Activated naive CD4-positive, alpha-beta T cell treated with anti-CD3 and anti-CD28 coated beads, Interleukin-2, amount 50 U/mL, for 24 hours (primary cell): ENCODE measurements around the gene EVX2.

Experiments
- H3K27ac Mint-ChIP-seq: one replicate; pipeline ENCODE4 v1.8.0; 2021; ENCODE audit warnings: mild to moderate bottlenecking, mixed read lengths
- H3K27me3 Mint-ChIP-seq: one replicate; pipeline ENCODE4 v1.8.0; 2021; ENCODE audit warnings: mixed read lengths
- H3K36me3 Mint-ChIP-seq: one replicate; pipeline ENCODE4 v1.8.0; 2021; ENCODE audit warnings: mixed read lengths
- H3K4me1 Mint-ChIP-seq: one replicate; pipeline ENCODE4 v1.8.0; 2021; ENCODE audit warnings: mixed read lengths
- H3K4me3 Mint-ChIP-seq: one replicate; pipeline ENCODE4 v1.8.0; 2021; ENCODE audit warnings: mild to moderate bottlenecking, mixed read lengths
- H3K9me3 Mint-ChIP-seq: one replicate; pipeline ENCODE4 v1.8.0; 2021; ENCODE audit warnings: mixed read lengths

EVX2 gene

DNA sequence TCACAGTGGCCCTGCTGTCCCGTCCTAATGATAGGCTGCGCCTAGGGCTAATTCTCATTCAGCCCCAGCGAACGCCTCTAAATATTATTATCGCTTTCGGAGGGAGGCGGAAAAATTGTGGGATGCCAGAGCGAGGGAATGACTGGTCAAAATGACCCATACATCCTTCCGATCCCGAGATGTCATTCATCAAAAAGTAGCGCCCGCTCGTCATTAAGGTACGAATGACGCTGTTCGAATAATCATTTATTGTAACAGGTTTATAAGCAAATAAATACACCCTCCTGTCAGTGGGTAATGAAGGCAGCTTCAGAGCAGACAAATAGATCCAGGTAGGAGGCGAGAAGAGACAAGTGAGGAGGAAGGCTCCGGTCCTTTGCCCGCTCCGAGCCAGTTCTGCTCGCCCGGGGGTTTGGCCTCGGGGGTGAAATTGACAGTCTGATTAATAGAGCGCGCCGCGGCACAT is at the start of gene EVX2:
TSS of gene EVX2 (minus strand) at position 167 of the 466 bp plus-strand sequence. CDS start 186 bp downstream, outside the sequence.
- Mint-ChIP-seq H3K9me3 (peaks cover 11% of the 10 kb centered on the region), H3K27me3 (peaks cover 63% of the 10 kb centered on the region), H3K4me3 (no peak within 1 kb of the TSS), H3K27ac (peak within 1 kb of the TSS; percentile 89), H3K36me3 (peaks cover 21% of the 10 kb centered on the region), H3K4me1 (peaks cover 6% of the 10 kb centered on the region)

DNA sequence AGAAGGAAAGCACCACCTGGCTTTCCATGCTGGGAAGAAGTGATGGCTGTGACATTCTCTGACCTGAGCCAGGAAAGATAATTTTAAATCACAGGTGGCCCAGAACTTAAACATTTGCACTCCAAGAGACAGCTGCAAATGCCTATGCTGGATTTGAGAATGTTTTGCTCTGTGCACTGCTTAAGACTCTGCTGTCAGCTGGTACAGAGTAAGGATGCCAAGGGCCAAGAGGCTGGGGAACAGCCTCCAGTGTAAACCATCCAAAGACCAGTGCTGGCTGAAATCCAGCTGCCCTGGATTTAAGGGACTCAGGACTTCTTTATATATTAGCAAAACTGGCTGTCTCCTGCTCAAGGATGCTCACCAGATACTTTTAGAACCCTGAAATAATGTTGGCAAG is 49.6 kb upstream of the EVX2 start:
- Mint-ChIP-seq H3K27me3 (peaks cover 66% of the 10 kb centered on the region), H3K36me3 (peaks cover 6% of the 10 kb centered on the region), H3K9me3 (peaks cover 5% of the 10 kb centered on the region), H3K4me3 (no peak overlapping the region), H3K4me1 (peaks cover 38% of the 10 kb centered on the region), H3K27ac (no peak overlapping the region)

DNA sequence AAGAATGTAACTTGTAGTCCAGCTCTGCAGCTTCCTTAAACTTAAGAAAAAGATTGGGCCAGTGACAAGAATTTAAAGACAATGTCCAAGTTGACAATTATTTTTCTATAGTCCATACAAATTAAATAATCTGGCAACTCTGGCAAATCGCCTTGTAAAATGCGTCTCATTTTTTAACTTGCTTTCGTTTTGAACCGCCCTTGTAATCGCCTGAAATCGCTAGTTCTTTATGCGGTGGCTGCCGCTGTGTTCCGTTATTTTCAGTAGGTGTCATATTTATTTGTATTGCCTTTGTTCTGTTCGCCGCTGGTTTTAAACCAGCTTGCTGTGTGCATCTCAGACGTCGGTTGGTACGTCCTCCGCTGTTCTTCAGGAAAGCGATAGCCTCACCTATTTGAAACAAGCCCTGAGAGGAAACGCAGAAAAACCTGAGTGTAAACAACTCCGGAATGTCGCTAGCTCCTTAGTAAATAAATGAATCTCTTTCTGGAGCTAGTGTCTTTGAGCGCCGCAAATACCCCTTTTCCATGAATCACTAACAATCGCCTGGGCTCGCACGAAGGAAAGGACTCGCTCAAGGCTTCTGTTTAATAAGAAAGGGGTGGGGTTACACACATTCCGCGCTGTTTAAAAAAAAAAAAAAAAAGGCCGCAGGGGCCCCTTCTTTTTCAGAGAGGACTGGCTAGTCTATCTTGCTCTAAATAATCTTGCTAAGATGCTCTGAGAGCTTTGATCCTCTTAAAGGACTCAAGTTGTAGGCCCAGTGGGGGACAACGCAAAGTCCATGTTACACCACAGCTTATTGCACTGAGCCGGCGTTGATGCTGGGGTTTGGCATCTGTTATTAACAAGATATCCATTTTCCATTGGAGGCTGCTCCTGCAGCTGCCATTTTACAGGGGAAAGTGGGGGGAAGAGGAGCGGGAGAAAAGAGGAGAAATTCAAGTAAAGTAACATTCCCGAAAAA is 48.7 kb upstream of the EVX2 start:
- Mint-ChIP-seq H3K4me3 (peak overlapping the region; percentile 75), H3K27ac (peak overlapping the region; percentile 42), H3K27me3 (peaks cover 65% of the 10 kb centered on the region), H3K9me3 (peaks cover under 1% of the 10 kb centered on the region), H3K36me3 (peaks cover 6% of the 10 kb centered on the region), H3K4me1 (peaks cover 46% of the 10 kb centered on the region)

DNA sequence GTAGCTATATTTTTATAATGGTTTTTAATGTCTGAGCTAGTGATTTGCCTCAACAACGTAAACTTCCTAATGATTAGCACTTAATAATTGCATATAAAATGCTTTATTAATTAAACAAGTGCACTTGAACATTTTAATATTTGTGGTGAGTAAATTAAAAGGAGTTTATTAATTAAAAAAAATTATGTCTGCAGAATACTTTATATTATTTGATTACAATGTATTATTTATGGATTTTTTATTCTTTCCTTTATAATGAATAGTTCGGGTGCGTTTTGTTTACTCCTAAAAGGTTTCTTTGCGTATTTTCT is 48.0 kb upstream of the EVX2 start:
- peaks cover 42% of the 10 kb centered on the region for H3K4me1 Mint-ChIP-seq
- H3K27ac Mint-ChIP-seq = no peak overlapping the region
- peak overlapping the region; percentile 75 for H3K4me3 Mint-ChIP-seq
- H3K27me3 Mint-ChIP-seq = peaks cover 68% of the 10 kb centered on the region
- H3K36me3 Mint-ChIP-seq = peaks cover 6% of the 10 kb centered on the region
- H3K9me3 Mint-ChIP-seq = no peaks in the 10 kb centered on the region

DNA sequence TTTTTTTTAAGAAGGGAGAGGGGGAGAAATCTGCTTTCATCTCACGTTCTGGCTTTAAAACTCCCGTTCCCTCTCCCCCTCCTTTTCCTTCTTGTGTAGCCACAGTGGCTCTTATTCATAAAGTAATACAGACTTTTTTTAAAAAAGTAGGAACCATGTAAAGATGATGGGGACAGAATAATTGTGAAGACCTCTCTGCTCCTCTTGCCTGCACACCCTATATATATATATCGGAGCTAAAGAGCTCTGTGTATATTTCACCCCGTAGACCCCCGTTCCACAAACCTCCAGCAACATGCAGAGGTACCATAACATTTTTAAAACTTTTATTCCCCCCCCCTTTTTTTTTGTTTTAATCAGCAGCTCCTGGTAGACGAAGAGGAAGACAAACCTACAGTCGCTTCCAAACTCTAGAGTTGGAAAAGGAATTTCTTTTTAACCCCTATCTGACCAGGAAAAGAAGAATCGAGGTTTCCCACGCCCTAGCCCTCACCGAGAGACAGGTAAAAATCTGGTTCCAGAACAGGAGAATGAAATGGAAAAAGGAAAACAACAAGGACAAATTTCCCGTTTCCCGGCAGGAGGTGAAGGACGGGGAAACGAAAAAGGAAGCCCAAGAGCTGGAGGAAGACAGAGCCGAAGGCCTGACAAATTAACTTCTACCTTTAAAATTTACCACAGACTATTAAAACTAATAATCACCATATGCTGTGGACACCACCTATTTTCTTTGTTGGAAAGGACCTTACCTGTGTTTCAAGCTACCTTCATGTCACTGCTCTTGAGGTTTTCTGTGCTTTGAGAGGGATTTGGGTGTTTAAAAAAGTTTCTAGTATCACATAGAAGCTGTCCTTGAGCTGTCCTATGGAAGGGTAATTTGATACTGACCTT is 47.4 kb upstream of the EVX2 start:
- Mint-ChIP-seq H3K27me3 (peaks cover 71% of the 10 kb centered on the region), H3K36me3 (peaks cover 6% of the 10 kb centered on the region), H3K27ac (peak overlapping the region; percentile 70), H3K4me3 (peak overlapping the region; percentile 62), H3K9me3 (no peaks in the 10 kb centered on the region), H3K4me1 (peaks cover 42% of the 10 kb centered on the region)

DNA sequence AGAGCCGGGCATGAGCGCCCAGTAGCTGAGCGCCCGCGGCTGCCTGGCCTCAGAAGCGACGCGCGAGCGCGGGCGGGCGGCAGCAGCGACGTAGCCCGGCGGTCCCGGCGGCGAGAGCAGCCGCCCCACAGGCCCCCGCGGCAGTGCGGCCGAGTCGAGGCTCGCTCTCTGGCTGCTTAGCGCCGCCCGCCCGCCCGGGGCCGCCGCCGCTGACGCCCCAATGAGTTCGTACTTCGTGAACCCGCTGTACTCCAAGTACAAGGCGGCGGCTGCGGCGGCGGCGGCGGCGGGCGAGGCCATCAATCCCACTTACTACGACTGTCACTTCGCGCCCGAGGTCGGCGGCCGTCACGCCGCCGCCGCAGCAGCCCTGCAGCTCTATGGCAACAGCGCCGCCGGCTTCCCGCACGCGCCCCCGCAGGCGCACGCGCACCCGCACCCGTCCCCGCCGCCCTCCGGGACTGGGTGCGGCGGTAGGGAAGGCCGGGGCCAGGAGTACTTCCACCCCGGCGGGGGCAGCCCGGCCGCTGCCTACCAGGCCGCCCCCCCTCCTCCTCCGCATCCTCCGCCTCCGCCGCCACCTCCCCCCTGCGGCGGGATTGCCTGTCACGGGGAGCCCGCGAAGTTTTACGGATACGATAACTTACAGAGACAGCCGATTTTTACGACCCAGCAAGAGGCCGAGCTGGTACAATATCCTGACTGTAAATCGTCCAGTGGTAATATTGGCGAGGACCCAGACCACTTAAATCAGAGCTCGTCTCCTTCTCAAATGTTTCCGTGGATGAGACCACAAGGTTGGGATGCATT is 46.6 kb upstream of the EVX2 start:
- no peak overlapping the region for H3K27ac Mint-ChIP-seq

DNA sequence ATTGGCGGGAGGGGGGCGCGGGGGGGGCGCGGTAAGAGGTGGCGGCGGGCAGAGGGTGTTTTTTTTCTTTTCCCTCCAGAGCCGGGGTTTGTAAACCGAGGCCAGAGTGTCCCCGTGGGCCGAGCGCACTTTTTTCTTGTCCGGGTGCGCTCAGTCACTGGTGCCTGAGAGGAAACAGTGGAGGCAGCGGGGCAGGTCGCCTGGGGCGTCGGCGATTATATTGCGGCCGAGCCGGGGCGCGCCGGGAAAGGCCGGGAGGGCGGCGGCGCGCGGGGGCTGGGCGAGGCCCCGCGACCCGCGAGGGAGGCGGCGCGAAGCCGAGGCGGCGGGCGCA is 46.0 kb upstream of the EVX2 start:
- peaks cover 69% of the 10 kb centered on the region for H3K27me3 Mint-ChIP-seq
- peaks cover 2% of the 10 kb centered on the region for H3K36me3 Mint-ChIP-seq
- no peaks in the 10 kb centered on the region for H3K9me3 Mint-ChIP-seq
- H3K4me3 Mint-ChIP-seq = no peak overlapping the region
- peaks cover 33% of the 10 kb centered on the region for H3K4me1 Mint-ChIP-seq
- no peak overlapping the region for H3K27ac Mint-ChIP-seq

More for the DNA sequence above, 46.6 kb upstream of the EVX2 start:
- Mint-ChIP-seq H3K4me3 (peak overlapping the region; percentile 62), H3K4me1 (peaks cover 35% of the 10 kb centered on the region), H3K9me3 (no peaks in the 10 kb centered on the region), H3K27me3 (peaks cover 71% of the 10 kb centered on the region), H3K36me3 (peaks cover 2% of the 10 kb centered on the region)

DNA sequence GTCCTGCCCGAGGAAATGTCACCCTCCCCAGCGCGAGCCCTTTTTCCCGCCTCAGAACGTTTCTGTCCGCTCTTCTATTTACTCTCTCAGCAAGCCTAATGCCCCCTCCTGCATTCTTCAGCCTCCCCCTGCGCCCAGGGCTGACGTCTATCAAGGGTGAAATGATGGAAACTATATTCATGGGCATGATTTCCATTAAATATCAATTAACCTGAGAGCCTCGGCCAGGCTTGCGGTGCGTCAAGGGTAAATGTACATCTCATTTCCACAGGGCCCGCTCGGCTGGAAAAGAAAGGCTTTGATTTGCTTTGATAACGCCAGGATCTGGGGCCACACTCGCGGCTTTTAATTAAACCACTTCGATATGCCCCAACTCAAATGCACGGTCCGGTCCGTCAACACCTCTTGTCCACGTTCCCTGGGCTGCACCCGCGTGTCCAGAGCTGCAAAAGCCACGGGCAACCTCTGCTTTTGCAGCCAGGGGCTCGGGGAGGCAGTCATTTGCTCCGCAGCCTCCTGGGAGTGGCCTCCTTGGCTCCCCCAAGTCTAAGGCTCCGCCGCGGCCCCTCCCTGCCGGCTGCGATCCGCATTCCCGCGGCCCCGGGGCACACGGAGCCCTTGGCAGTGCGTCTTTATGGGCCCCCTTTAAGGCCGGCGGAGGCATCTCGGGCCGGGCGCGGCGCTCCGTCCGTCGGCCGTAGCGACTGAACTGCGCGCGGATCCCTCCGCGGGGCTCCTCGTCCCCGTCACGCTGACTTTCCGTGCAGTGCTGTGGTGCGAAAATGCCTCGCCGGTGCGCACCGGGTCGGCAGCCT is 45.4 kb upstream of the EVX2 start, which contains the start of gene HOXD8:
TSS of gene HOXD8 (plus strand) at position 724 of the 815 bp plus-strand sequence. CDS start 662 bp downstream, outside the sequence.
- Mint-ChIP-seq H3K27me3 (peaks cover 68% of the 10 kb centered on the region), H3K36me3 (peaks cover 2% of the 10 kb centered on the region), H3K9me3 (no peaks in the 10 kb centered on the region), H3K4me1 (peaks cover 33% of the 10 kb centered on the region), H3K4me3 (peak within 1 kb of the TSS; percentile 62), H3K27ac (peak within 1 kb of the TSS; percentile 20)

DNA sequence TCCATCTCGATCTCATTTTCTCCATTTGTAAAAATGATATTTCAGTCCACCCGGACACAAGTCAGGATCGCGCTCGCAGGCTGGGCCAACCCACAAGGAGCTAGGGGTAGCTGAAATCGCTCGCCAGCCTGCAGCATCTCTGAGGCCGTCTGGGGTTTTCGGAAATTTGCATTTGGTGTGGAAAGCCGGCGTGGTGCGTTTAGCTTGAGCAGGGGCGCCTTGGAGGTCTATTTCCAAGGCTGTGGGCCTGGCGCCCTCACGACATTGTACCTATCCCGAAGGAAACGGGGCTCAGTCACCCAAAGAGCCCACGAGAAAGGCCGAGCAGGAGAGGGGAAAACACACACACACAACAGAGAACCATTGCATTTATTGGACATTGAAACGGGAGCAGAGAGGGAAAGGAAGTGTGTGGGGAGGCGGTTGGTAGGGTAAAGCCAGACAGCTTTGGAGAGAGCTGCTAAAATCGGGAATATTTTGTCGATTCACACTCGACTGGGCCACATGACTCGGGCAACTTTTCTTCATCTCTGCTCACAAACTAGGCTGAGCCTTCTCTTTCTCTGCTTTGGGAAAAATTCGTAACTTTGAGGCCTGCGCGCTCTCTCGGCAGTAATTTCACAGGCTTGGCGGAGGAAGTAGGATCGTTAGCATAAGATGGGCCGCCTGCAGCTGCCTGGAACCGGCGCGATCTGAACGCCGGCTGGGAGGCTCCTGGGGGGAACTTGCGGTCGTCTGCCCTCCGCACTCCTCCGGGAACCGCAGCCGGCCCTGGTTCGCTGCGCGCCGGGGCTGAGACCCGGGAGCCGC is 44.6 kb upstream of the EVX2 start:
- Mint-ChIP-seq H3K27ac (peak overlapping the region; percentile 20), H3K4me1 (peaks cover 36% of the 10 kb centered on the region), H3K9me3 (no peaks in the 10 kb centered on the region), H3K4me3 (peak overlapping the region; percentile 16), H3K36me3 (peaks cover 2% of the 10 kb centered on the region), H3K27me3 (peaks cover 67% of the 10 kb centered on the region)

DNA sequence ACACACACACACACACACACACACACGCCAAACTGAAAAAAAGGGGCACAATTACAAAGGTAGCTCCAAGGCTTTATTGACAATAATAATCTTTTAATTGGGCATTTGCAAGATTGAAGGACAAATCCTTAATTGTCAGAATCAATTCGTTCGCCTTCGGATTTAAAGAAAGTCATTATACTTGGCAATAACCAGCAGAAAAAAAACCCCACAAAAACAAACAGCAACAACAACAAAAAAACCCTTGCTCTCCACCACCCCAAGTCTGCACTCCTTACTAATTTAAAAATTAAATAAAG is 44.0 kb upstream of the EVX2 start:
- no peaks in the 10 kb centered on the region for H3K9me3 Mint-ChIP-seq
- H3K27me3 Mint-ChIP-seq = peaks cover 65% of the 10 kb centered on the region
- H3K27ac Mint-ChIP-seq = no peak overlapping the region
- no peaks in the 10 kb centered on the region for H3K36me3 Mint-ChIP-seq
- H3K4me1 Mint-ChIP-seq = peaks cover 36% of the 10 kb centered on the region
- no peak overlapping the region for H3K4me3 Mint-ChIP-seq

DNA sequence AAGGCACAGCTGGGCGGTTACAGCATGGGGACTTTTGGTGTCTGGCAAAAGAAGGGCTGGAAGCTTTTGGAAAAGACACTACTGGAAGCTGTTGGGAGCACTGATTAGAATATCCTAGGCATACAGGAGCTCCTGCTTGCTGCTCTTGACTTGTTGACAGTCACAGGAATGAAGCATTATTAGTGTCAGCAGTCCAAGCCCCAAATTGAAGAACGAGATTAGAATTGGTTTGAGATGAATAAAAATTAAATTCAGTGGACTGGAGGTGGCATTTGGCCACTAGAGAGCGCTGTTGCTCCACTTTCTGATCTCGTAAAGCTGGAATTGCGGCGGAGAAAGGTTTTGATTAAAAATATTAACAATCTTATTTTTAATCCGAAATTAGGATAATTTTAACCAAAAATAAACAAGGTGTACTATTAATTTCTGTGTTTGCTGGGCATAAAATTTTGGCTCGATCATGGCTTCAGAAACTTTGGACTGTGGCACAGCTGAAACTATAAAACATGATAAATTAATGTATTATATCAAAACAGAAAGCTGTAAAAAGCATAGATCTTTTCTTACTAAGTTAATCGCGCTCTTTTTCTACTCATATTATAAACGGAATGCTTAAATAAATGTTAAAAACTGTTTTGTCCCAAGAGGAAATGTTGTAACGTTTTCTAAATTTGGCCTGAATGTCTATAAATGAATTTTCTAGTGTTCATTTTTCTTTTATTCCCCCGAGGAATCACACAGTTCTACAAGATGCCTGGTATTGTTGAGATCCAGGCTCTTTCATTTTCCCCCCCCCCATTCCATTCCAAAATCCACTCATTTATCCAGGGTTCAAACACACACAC is 43.4 kb upstream of the EVX2 start:
- Mint-ChIP-seq H3K9me3 (no peaks in the 10 kb centered on the region), H3K27me3 (peaks cover 63% of the 10 kb centered on the region), H3K4me3 (no peak overlapping the region), H3K4me1 (peaks cover 32% of the 10 kb centered on the region), H3K36me3 (no peaks in the 10 kb centered on the region), H3K27ac (no peak overlapping the region)

DNA sequence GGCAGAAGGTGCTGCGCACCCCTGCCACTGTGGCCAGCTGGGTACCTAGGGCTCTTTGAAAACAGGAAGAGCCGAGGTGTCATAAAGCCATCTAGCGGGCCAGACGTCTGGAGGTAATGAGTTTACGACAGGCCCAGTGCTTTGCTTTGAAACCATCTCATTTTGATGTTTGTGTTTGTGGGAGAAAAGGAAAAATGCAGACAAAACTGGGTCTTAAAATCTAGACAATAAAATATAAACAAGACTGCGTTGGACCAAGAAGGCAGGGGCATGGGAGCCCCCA is 42.0 kb upstream of the EVX2 start:
- H3K27me3 Mint-ChIP-seq = peaks cover 56% of the 10 kb centered on the region
- peaks cover 22% of the 10 kb centered on the region for H3K4me1 Mint-ChIP-seq
- H3K4me3 Mint-ChIP-seq = no peak overlapping the region
- H3K36me3 Mint-ChIP-seq = no peaks in the 10 kb centered on the region
- H3K9me3 Mint-ChIP-seq = no peaks in the 10 kb centered on the region
- no peak overlapping the region for H3K27ac Mint-ChIP-seq

DNA sequence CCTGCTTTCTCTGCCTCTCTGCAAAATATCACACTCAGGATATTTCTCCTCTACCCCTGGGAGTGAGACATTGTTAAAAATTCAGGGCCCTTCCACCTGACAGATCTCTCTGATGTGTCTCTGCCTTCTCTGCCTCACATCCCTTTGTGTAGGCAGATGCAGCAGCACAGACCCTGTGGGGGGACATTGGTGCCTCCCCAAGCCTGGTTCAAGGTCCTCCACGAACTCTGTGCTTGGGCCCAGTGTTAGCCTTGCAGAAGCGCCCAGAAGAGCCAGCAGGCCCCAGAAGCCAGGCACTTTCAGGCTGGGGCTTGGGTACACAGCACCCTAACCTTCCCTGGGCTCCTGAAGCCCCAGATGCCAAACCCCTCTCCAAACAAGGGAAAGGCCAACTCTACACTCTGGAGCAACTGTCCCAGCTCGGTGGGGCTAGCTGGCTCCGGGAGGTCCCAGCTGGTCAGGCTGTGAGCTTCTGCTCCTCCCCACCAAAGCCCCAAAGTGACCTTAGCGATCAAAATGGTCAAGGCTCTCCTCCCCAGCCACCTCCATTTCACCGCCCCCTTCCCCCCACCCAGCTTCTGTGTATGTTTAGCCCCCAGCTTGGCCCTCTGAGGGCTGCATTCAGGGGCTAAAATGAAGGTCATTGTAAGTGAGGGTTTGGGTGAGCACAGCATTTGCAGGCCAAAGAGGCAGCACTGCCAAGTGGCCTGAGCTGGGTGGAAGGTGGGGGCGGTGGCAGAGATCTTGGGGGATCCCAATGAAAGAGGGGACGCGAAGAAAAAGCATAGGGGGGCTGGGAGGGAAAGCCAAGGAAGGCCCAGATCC is 41.4 kb upstream of the EVX2 start:
- Mint-ChIP-seq H3K4me3 (peak overlapping the region; percentile 55), H3K27ac (no peak overlapping the region), H3K36me3 (no peaks in the 10 kb centered on the region), H3K4me1 (peaks cover 20% of the 10 kb centered on the region), H3K27me3 (peaks cover 60% of the 10 kb centered on the region), H3K9me3 (no peaks in the 10 kb centered on the region)
